RWPE1 (cell line): ENCODE measurements around the gene APOL2.

Experiments used
- CTCF ChIA-PET: fragments of 350-600 bp; sonication (Branson Sonifier 250); formaldehyde crosslinking; extraction: SDS; loops from one replicate; lab custom pipeline; 2021; lab: Yijun Ruan, JAX
- POLR2A ChIA-PET: fragments of 400-600 bp; formaldehyde crosslinking; extraction: SDS; loops from one replicate; lab custom pipeline; 2020; ENCODE audit warnings: antibody characterized with exemption; ENCODE audit not compliant: low non-redundant PET; lab: Yijun Ruan, JAX
- DNase-seq: peaks from one replicate; pipeline ENCODE4 v3.0.0; 2012; ENCODE audit warnings: low spot score
- H3K27ac ChIP-seq: fragments of 450-650 bp; 2 replicates; pipeline ENCODE4 v1.5.1; 2017
- CTCF ChIP-seq: fragments of 450-650 bp; conservative IDR thresholded peaks from 2 replicates; pipeline ENCODE4 v1.5.1; 2017; ENCODE audit warnings: low read depth, mild to moderate bottlenecking

The APOL2 gene

GRCh38 chr22:36182056-36182455 is 57.3 kb downstream of the APOL2 start:
- ChIA-PET CTCF (no interaction called here), POLR2A (no interaction called here)
- TF ChIP-seq CTCF: no peak
- DNase-seq: no peak
- H3K27ac ChIP-seq: no peak overlapping the region

DNA sequence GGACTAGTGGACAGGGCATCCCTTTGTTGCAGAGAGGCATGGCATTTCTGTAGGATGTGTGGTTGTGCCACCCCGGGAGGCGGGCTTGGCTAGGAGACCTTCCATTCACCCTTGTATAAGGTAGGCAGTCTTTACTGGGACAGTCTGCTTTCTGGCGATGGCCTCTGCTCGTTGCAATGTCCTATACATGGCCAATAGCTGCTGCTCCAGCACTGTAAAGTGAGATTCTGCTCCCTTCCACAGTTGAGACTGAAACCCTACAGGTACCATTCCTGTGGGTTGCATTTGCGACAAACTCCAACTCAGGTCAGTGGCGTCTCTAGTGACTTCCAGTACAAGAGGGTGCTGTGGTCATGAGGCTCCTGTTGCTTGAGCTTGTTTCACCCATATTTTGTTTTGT is 58.4 kb downstream of the APOL2 start:
- DNase-seq: no peak
- ChIA-PET CTCF (interaction anchor here (0.6 kb wide), 1 partner anchor 17 kb away, joined by 3 read pairs; no protein-coding TSS in a partner anchor), POLR2A (no interaction called here)
- TF ChIP-seq CTCF: no peak
- H3K27ac ChIP-seq: no peak overlapping the region

GRCh38 chr22:36180038-36180880 is 59.1 kb downstream of the APOL2 start:
- TF ChIP-seq CTCF: peak; percentile 55
- POLR2A ChIA-PET: no interaction called here
- no peak overlapping the region for H3K27ac ChIP-seq
- CTCF ChIA-PET: interaction anchor here (0.6 kb wide), 1 partner anchor 17 kb away, joined by 3 read pairs; no protein-coding TSS in a partner anchor
- peak; percentile 17 for DNase-seq

GRCh38 chr22:36177160-36177559 is 62.2 kb downstream of the APOL2 start:
- TF ChIP-seq CTCF: no peak
- ChIA-PET POLR2A (no interaction called here), CTCF (no interaction called here)
- no peak for DNase-seq
- no peak overlapping the region for H3K27ac ChIP-seq
